ENCODE data around the gene REXO5. TPM values are rescaled to one million over a fixed set of nuclear protein-coding genes. Genes with fewer than 3 reads are reported as not detected.

Gene REXO5
- total and polyA plus RNA-seq, 10 of the 15 experiments (the other 5 are each of a cell fraction or from before 2014, with no cell fraction given) = 3.8 to 15.5 (median 10.1) TPM

- TF ChIP-seq ZNF217 (IDR thresholded peaks at IDR 0.05) = no peak
- peak; percentile 90 for TF ChIP-seq RUNX3 (IDR thresholded peaks at IDR 0.05; ENCODE audit: low read length)
- TF ChIP-seq ZNF274 (IDR thresholded peaks at IDR 0.05; ENCODE audit: insufficient read depth, insufficient read length) = no peak
- no peak for TF ChIP-seq HSF1 (IDR thresholded peaks at IDR 0.05; ENCODE audit: low read depth, low read length)
- TF ChIP-seq NR2C2 (IDR thresholded peaks at IDR 0.05; ENCODE audit: borderline replicate concordance, control insufficient read depth, insufficient read length, low read depth) = no peak
- TF ChIP-seq JUNB (IDR thresholded peaks at IDR 0.05) = peak; percentile 46
- no peak for TF ChIP-seq ZNF384 (IDR thresholded peaks at IDR 0.05; ENCODE audit: borderline replicate concordance, low read depth, low read length)
- TF ChIP-seq TCF7 (IDR thresholded peaks at IDR 0.05; ENCODE audit: borderline replicate concordance) = peak; percentile 89
- TF ChIP-seq SPI1 (IDR thresholded peaks at IDR 0.05; ENCODE audit: borderline replicate concordance, insufficient read depth, low read depth, low read length) = peak; percentile 17; the same call in 1 of the 2 replicates
- no peak for TF ChIP-seq EGR1 (IDR thresholded peaks at IDR 0.05; ENCODE audit: borderline replicate concordance in 1 of 2, low read depth in 2 of 2, low read length in 2 of 2)
- no peak for TF ChIP-seq SIX5 (IDR thresholded peaks at IDR 0.05; ENCODE audit: low read depth, low read length, severe bottlenecking)
- TF ChIP-seq NFIC (IDR thresholded peaks at IDR 0.05; ENCODE audit: low read depth, low read length) = 0 out of 2 replicates have a peak, but pooled peaks have one; percentile 45
- peak; percentile 55; the same call in 1 of the 2 replicates for TF ChIP-seq EED (IDR thresholded peaks at IDR 0.05; ENCODE audit: low read depth)
- TF ChIP-seq ZSCAN29 (IDR thresholded peaks at IDR 0.05) = no peak
- TF ChIP-seq NFXL1 (IDR thresholded peaks at IDR 0.05; ENCODE audit: borderline replicate concordance) = no peak
- TF ChIP-seq ATF7 (IDR thresholded peaks at IDR 0.05; ENCODE audit: low read depth) = peak; percentile 57
- TF ChIP-seq CEBPB (IDR thresholded peaks at IDR 0.05; ENCODE audit: borderline replicate concordance in 1 of 2, low read depth in 2 of 2, low read length in 2 of 2) = peak in 1 of 2 experiments; percentile 16; a peak in 1 of 4 replicates
- TF ChIP-seq ETV6 (conservative IDR thresholded peaks at IDR 0.05 in 1 of 2, IDR thresholded peaks at IDR 0.05 in 1 of 2; ENCODE audit: borderline replicate concordance in 1 of 2, low read depth in 1 of 2) = peak in 1 of 2 experiments; percentile 86; a peak in 2 of 4 replicates
These were observed 65.9 kb downstream of the REXO5 start (continued) for GRCh38 chr16:20871941-20872815.
